GM12891 (cell line): Measurements from ENCODE around the gene PCNA.
"Not testable (repeated sequence)": the region's sequence is repeated elsewhere in the genome, so short reads cannot be mapped to it uniquely, and the experiment has no call there.

Experiments
- DNase-seq: peaks from one replicate; pipeline ENCODE4 v3.0.0; 2011; ENCODE audit warnings: low spot score; ENCODE audit not compliant: insufficient read length
- FAIRE-seq: peaks from 2 replicates; lab custom pipeline; 2011; peaks lifted over from hg19 to GRCh38; lab: Jason Lieb, UNC
- PAX5 ChIP-seq: IDR thresholded peaks from 2 replicates; pipeline ENCODE4 v1.6.1; 2011; ENCODE audit warnings: low read length, moderate library complexity, mild to moderate bottlenecking; ENCODE audit not compliant: insufficient read depth, severe bottlenecking
- POLR2A ChIP-seq: IDR thresholded peaks from 2 replicates; pipeline ENCODE4 v1.6.1; 2011; ENCODE audit warnings: low read depth, low read length, control low read depth
- POLR2AphosphoS5 ChIP-seq: IDR thresholded peaks from 2 replicates; pipeline ENCODE4 v1.6.1; 2011; ENCODE audit warnings: low read depth, low read length, control low read depth
- POU2F2 ChIP-seq: IDR thresholded peaks from 2 replicates; pipeline ENCODE4 v1.6.1; 2011; ENCODE audit warnings: low read depth, mild to moderate bottlenecking, control low read depth, low read length, moderate library complexity
- SPI1 ChIP-seq: IDR thresholded peaks from 2 replicates; pipeline ENCODE4 v1.6.1; 2011; ENCODE audit warnings: low read depth, low read length, control low read depth
- TAF1 ChIP-seq: IDR thresholded peaks from 2 replicates; pipeline ENCODE4 v1.6.1; 2011; ENCODE audit warnings: low read depth, low read length, control low read depth

Gene PCNA

DNA sequence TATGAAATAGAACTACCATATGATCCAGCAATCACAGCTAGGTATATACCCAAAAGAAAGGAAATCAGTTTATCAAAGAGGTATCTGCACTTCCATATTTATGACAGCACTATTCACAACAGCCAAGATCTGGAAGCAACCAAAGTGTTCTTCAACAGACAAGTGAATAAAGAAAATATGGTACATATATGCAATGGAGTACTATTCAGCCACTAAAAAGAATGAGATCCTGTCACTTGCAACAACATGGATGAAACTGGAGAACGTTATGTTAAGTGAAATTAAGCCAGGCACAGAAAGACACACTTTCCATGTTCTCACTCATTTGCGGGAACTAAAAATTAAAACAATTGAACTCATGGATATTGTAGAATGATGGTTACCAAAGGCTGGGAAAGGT lies 15.3 kb downstream of the PCNA start:
- FAIRE-seq = no peak
- no peak for DNase-seq
- TF ChIP-seq SPI1 (no peak), POU2F2 (no peak), TAF1 (no peak), POLR2A (no peak), POLR2AphosphoS5 (no peak), PAX5 (no peak)

DNA sequence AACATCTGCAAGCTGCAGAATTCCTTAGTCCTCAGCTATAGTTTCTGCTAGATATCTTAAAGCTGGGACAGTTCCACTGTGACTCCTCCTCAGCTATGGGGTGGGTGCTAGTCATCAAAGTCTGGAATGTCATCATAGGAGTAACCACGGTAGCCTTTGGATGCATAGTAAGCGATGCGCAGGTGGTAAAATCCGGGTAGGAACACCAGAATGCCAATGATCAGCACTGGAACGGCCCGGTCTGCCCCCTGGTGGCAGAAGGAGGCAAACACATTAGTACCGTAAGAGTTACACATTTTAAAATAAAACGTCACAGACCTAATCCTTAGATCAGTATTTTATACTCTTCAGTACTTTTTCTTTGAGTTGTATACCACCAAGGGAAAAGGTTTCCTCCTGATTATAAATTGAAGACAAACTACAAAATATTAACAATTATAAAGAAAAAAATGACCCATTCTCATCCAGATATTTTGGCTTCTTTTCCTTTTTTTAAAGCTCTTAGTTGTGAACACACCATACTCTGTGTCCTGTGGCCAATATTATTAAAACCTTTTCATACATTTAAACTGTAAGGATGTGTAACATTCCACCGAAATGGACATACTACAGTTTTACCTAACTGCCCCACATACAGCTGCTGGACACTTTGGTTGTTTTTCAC lies 18.9 kb downstream of the PCNA start:
- DNase-seq (no peak), FAIRE-seq (peak; percentile 60)
- no peak for TF ChIP-seq POLR2A
- peak; percentile 14; the same call in 1 of the 2 replicates for TF ChIP-seq POU2F2

DNA sequence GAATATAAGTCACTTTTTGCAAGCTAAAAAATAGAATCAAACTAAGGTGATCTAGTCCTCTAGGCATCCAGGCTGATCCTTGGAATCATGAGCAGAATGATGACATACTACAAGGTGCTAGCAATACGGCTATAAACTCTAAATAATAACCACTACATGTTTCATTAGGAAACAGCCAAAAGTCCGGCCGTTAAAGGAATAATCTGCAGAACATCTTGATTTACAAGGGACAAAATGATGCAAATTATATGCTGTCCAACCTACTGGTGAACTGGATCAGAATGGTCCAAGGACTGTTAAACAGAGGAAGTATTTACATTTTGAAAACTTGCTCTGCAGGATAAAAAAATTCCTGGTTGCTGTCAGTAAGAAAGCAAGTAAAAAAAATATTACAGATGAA lies 19.8 kb downstream of the PCNA start:
- FAIRE-seq, DNase-seq: not testable (repeated sequence)

DNA sequence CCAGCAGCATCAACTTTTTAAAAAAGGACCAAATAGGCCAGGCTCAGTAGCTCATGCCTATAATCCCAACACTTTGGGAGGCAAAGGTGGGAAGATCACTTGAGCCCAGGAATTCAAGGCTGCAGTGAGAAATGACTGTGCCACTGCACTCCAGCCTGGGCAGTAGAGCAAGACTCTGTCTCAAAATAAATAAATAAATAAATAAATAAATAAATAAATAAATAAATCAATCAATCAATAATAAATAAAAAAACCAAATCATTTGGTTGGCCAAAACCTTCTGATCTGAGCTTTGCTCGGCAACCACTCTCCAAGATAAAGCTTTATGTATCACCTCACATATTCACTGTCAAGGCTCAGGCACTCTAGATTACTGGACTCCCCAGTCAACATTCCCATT lies 20.7 kb downstream of the PCNA start:
- not testable (repeated sequence) for DNase-seq, FAIRE-seq

DNA sequence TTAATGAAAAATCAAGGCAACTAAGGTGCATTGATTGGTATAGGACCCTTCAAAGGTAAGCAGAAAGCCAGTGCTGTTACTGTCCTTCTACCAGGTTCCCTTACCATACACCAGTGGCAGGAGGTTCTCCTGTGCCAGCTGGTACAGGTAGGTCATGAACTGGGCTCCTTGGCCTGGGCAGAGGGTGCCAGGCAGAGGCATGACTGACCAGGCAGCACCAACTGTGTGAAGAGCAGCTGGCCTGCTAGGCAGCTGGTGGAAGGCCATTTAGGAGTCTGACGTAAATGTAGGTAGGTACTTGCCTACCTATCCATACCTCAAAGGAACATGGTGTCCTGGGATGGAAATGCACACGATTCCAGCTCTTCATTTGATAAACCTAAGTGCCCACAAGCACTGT lies 23.3 kb downstream of the PCNA start:
- FAIRE-seq = no peak
- DNase-seq = no peak
- TF ChIP-seq POLR2AphosphoS5 = no peak
- no peak for TF ChIP-seq PAX5
- no peak for TF ChIP-seq POLR2A
- TF ChIP-seq TAF1 = no peak

DNA sequence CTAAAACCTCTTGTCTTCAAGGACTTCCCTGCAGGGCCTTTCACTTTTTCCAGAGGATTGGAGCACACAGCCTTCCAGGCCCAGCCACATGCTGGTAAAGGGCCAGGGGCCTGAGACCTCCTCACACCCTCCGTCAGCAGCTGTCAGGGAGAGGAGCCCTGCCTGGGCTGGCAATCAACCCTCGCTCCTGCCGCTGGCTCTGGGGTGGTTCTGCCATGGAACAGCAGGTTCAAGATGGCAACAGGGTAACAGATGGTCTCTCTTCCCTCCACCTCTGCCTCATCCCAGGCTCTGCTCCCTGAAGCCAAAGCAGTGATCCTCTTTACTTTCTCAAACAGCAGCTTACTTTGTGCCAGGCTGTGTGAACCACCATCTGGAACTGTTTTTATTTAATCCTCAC lies 23.8 kb downstream of the PCNA start:
- no peak for FAIRE-seq
- DNase-seq = no peak

DNA sequence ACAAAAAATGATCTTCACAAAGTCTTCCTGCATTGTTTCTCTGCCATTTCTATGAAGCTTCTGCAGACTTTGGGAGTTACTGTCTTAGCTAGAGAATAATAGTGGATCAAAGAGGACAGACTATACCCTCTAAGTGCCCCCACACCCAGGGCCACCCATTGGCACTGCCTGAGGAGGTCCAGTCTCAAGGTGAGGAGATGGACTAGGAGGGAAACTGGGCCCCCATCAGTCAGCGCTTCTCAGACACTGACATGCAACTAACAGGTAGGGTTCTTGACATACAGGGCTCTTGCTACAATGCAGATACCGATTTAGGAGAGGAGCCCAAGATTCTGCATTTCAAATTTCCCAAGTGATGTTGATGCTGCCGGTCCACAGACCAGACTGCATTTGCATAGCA lies 24.3 kb downstream of the PCNA start:
- DNase-seq = no peak
- TF ChIP-seq SPI1 = no peak
- TF ChIP-seq POLR2A = no peak
- no peak for TF ChIP-seq POLR2AphosphoS5
- no peak for FAIRE-seq

More for the DNA sequence above, 23.8 kb downstream of the PCNA start:
- TF ChIP-seq POLR2A = no peak
- TF ChIP-seq SPI1 = no peak
- no peak for TF ChIP-seq TAF1
- no peak for TF ChIP-seq POLR2AphosphoS5
- no peak for TF ChIP-seq PAX5
- no peak for TF ChIP-seq POU2F2

DNA sequence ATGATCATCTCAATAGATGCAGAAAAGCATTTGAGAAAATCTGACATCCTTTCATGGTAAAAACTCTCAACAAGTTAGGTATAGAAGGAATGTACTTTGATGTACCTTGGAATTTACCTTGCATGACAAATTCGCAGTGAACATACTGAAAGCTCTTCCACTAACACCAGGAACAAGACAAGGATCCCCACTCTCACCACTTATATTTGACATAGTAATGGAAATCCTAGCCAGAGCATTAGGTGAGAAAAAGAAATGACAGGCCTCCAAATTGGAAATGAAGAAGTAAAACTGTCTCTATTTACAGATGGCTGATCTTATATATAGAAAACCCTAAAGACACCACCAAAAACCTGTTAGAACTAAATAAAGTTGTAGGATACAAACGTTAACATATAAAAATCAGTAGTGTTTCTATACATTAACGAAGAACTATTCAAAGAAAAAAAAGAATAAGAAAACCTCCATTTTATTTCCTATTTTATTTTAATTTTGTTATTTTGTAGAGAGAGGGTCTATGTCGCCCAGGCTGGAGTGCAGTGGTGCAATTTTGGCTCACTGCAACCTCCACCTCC lies 26.9 kb downstream of the PCNA start:
- no peak for TF ChIP-seq POLR2AphosphoS5
- no peak for TF ChIP-seq PAX5
- no peak for TF ChIP-seq POLR2A
- no peak for TF ChIP-seq SPI1
- no peak for TF ChIP-seq POU2F2
- TF ChIP-seq TAF1 = no peak
- no peak for DNase-seq
- FAIRE-seq = no peak

DNA sequence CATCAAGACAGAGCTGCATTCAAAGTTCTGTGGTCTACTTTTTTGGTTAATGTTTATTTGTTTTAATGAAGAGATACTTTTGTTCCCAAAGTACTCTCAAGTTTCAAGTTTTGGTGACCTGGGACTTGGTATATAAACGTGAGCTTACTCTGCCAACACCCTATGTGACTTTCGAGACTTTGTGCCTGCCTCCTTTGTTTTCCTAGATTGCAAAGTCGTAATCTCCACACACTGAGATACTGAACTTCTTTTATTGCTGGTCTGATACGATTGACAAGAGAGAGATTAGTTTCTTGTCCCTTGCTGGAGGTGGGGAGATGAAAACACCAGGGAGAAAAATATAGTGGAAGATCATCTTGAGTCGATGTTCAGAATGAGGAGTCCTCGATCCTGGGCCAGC lies 27.9 kb downstream of the PCNA start:
- no peak for DNase-seq
- FAIRE-seq = no peak
- TF ChIP-seq SPI1 (no peak), POLR2AphosphoS5 (no peak), PAX5 (no peak), TAF1 (no peak), POLR2A (no peak), POU2F2 (no peak)

DNA sequence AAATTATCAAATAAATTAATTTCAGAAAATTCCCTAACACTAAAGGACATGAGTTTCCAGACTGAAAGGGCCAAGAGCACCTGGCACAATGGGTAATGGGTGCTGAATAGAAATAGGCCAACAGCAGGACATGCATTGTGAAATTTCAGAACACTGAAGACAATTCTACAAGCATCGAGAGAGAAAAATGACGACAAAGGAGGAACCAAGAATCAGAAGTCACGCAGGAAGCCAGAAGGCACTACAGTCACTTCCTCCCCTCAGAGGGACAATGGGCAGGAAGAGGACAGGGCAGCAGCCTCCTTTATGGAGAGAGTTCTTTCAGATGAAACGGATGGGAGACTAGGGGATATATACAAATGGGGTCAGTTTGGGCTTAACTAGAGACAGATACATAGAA lies 29.6 kb downstream of the PCNA start:
- FAIRE-seq = peak; percentile 80
- DNase-seq = no peak
- TF ChIP-seq TAF1 = no peak
- TF ChIP-seq POLR2AphosphoS5 = no peak
- TF ChIP-seq POLR2A = no peak
- peak; percentile 87 for TF ChIP-seq SPI1
- no peak for TF ChIP-seq PAX5

DNA sequence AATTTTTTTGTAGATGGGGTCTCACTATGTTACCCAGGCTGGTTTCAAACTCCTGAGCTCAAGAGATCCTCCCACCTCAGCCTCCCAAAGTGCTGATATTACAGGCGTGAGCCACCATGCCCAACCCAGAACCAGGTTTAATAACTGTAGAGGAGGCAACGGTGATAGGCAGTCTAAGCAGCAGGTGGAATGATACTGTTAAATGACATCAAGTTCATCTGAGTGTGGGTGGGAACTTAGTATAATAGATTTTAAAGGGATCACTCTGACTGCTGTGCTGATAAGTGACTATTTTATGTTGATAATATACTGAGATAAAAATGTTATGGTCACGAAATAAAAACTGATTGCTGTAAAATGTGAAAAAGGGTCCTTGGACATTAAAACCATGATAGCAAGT lies 31.1 kb downstream of the PCNA start:
- no peak for FAIRE-seq
- no peak for TF ChIP-seq POLR2A
- no peak for TF ChIP-seq SPI1
- TF ChIP-seq PAX5 = no peak
- TF ChIP-seq POU2F2 = no peak
- TF ChIP-seq TAF1 = no peak
- TF ChIP-seq POLR2AphosphoS5 = no peak
- DNase-seq = no peak
